Endometrial microvascular endothelial cells (primary cell): ENCODE measurements around the gene AFF3. TPM values are rescaled to one million over a fixed set of nuclear protein-coding genes. Genes with fewer than 3 reads are reported as not detected.

Experiments used
- in situ Hi-C: cut with HindIII; loops from 2 replicates; pipeline ENCODE4 v1.10.0; 2017; ENCODE audit warnings: low sequenced_read_pairs, low pct_unique_long_range_greater_than_20kb; ENCODE audit errors: inconsistent ontology term
- total RNA-seq: library from RNA; depleted of rRNA; stranded (reverse); fragments of >200 nt; gene quantifications from one replicate; pipeline ENCODE4 v1.2.3, GENCODE V29; 2015; ENCODE audit errors: inconsistent ontology term

AFF3 gene
- total RNA-seq, 1 donor from 2014 or later, result 19.5 TPM

DNA sequence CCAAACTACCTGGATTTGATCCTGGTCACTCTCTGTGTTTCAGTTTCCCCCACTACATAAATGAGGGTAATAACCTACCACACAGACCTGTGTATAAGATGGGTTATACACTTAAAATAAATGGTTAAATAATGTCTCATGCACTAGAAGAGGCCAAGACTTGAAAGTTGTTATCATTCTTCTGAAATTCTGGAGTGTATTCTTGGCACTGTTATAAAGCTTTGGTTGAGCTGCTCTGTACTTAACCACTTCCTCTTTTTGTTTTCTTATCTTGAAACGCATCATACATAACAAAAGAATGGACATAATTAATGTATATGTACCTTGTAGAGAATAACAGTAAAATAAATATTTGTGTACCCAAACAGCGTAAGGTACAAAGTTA lies 281.0 kb downstream of the AFF3 start:
- in situ Hi-C loops, result no loop called here

DNA sequence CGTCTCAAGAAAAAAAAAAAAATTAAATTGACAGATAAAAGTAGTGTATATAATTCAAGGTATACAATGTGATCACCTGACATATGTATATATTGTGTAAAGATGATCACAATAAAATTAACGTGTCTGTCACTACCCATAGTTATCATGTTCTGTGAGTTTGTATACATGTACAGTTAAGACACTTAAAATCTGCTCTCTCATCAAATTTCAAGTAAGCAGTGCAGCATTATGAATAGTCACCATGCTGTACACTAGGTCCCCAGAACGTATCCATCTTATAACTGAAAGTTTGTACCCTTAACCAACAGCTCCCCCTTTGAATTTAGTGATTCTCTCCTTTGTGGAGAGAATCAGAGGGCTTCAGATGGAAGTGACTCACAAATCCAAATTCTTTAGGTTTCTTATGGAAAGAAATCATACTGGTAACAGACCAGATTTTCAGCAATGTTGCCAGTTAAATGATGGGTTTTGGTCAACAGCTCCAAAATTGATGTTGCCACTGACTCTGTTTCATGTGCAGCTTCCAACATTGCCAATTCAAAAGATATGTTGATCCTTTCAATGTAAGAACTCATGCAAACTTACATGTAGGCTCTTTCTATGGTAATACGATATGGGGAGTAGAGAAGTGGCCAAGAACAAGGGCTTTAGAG lies 281.5 kb downstream of the AFF3 start:
- in situ Hi-C loops, result no loop called here

DNA sequence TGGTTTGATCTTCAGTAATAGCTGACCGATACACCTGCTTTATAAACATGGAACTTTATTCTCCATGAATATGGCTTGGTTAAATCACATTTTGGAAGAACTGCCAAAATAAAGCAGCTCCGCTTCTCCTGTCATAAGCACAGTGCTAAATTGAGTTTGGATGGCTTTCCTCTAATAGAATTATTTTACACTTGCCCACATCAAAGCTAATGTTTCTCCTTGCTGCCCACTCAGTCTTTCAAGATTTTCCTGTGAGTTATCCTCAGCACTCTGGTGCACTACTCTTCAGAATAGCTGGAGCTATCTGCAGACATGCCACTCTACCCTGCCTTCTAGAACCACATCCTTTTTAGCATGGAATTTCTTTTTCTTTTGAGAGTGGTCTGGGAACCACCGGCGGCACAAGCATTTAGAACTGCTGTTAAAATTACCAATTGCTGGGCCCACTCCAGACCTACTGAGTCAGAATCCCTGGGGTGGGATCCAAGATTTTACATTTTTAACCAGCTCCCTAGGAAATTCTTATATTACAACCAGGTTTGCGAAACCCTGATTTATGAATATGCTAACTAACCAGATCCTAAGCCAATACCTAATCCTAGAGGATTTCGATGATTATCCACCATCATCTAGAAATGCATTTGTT lies 283.3 kb downstream of the AFF3 start:
- in situ Hi-C loops, result no loop called here

- in situ Hi-C loops, result no loop called here
Measured at GRCh38 chr2:99857867-99858444, 284.4 kb downstream of the AFF3 start.

DNA sequence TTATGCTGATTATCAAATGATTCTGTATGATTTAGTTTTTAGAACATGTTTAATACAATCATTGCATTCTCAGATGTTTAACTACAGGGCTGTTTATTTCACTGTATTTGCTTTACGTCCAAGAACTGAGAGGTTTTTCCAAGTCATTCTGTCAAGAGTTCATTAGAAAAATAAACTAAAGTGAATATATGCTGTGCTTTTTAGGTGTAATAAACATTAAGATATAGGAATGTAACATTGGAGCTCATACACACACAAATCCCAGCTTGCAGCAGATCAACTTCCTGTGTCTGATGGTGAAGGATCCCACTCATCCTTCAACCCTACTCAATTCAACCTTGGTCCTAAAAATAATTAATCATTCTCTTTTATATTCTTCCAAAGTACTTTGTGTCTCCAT lies 285.0 kb downstream of the AFF3 start:
- in situ Hi-C loops, result no loop called here

- in situ Hi-C loops, result no loop called here
Measured at GRCh38 chr2:99856119-99856518, 286.3 kb downstream of the AFF3 start.

DNA sequence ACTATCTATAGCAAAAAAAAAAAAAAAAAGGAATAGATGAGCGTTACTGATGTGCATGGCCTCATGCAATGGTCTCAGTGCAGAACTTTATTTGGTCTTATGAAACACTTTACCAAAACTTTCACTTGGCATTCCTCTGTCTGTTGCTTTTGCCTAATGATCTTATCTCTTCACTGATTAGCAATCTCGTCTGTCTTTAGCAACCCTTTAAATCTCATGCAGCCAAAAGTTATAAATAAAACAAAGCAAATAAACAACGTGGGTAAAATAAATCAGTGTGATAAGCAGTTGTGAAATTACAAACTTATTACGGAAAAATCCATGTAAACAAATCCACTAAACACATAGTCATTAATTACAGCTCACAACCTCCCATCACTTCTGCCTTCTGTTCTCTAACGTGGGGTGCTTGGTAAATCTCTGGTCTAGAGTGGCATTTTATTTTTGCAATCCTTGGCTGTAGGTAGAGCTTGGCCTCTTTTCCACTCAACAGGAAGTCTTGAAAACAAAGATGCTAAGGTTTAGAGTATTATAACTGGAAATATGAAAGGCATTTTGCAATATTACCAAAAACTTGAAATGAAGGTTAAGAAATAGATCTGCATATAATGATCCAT lies 288.0 kb downstream of the AFF3 start:
- in situ Hi-C loops, result no loop called here

- in situ Hi-C loops, result no loop called here
Measured at GRCh38 chr2:99852956-99853355, 289.4 kb downstream of the AFF3 start.

- in situ Hi-C loops, result no loop called here
Measured at GRCh38 chr2:99852376-99852934, 289.9 kb downstream of the AFF3 start.

- in situ Hi-C loops, result no loop called here
Measured at GRCh38 chr2:99851811-99852210, 290.6 kb downstream of the AFF3 start.

DNA sequence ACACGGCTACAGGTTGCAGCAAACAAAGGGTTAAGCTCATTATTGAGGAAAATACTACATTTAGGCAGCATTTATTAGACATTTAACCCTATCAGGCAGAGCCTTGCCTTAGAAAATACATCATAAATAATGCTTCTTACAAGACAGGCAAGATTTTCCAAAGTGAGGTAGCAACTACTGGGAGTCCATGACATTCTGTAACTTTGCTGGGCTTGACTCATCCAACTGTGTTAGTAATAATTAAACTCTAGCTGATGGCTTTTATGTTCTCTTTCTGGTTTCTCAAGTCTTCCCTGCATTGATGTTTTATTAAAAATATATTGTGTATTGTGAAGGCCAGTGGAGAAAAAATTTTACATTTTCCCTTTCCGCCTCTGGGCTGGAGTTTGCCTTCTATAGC lies 291.3 kb downstream of the AFF3 start:
- in situ Hi-C loops, result no loop called here

DNA sequence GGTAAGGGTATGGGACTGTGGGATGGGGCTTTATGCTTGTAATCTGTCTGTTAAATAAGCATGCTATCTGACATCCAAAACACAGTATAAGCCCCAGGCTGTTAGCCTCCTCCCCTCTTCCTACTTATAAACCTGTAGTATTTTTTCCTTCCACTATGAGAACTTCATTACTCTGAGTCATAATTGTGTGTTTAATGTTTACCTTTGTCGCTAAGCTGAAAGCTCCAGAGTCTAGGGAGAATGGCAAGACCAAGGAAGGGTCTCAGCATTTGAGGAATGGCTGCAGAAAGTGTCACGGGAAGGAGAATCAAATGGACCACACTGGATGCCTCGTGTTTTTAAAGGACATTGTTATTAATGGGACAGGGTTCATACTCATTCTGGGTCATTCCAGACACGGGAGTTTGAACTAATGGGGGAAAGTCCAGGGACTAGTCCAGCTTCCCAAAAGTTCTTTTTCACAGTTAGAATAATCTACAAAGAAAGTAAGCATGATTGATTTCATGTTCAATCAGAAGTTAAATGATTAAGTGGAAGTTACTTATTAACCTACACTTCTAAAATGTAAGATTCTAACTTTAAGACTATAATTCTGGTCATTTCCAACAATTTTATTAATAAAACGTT lies 292.2 kb downstream of the AFF3 start:
- in situ Hi-C loops, result no loop called here

GRCh38 chr2:99846462-99847107 lies 295.8 kb downstream of the AFF3 start:
- in situ Hi-C loops, result no loop called here

GRCh38 chr2:99845296-99845695 lies 297.1 kb downstream of the AFF3 start:
- in situ Hi-C loops, result no loop called here

- in situ Hi-C loops, result no loop called here
Measured at GRCh38 chr2:99842451-99842850, 299.9 kb downstream of the AFF3 start.

DNA sequence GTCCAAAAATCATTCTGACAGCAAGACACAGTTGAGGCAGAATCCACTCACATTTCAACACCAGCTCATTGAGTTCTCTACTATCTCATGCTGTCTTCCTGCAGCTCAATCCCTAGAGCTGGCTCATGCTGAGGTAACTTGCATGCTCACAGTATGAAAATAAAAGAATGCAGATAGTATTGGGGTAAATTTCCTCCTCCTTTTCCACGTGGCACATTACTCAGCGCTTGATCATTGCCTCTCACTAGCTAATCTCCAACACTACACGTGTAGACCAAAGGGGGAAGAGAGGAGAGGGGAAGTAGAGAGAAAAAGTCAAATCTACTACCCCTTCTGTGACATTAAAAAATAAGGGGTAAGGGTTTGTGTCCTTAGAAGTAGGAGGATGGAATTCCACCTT lies 300.6 kb downstream of the AFF3 start:
- in situ Hi-C loops, result no loop called here

- in situ Hi-C loops, result no loop called here
Measured at GRCh38 chr2:99840831-99841230, 301.6 kb downstream of the AFF3 start.

DNA sequence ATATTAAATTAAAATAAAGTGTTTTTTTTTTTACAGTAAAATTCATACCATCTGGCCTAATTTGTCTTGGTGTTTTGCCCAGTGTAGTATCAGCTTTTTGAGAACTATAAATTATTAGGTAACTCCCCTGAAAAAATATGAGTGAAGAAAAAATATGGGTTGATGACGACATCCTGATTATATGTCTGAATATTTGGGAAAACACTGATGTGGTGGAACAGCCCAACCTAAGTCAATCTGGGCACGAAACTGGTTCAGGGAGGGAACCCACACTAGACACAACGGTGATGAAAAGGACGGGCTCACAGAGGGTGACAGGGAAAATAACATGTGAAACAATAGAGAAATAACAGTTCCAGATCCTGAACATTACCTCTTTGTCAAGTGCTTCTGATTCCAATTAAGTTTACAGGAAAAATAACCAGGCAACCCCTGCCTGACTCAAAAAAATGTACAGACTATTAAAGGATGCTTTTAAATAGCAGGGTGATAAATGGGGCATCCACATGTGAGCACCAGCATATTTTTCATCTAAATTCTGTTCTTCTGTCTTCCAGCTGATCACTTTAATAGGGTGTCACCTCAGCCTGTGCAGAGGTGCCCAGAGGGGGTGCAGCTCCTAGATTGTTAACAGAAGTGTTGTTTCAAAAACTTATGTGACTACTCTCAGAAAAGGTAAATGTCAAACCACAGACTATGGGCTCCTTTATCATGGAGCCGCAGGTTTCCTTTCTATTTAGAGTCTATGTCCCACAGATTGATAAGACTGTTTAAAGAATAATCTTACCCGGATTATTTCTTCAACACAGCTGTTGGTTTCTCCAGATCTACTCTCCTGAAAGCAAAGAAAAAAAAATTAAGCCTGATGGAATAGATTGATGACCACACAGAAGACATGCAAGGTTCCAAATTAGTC lies 305.4 kb downstream of the AFF3 start:
- in situ Hi-C loops, result no loop called here
